Activated T-cell treated with anti-CD3 and anti-CD28 coated beads, Interleukin-2, amount 50 U/mL, for 72 hours (primary cell): ENCODE measurements around the gene ARL4D. TPM values are rescaled to one million over a fixed set of nuclear protein-coding genes. Genes with fewer than 3 reads are reported as not detected.
"Not testable (repeated sequence)": the region's sequence is repeated elsewhere in the genome, so short reads cannot be mapped to it uniquely, and the experiment has no call there.

ENCODE experiments used
- ATAC-seq, 2 donors: fragments of 150-1000 bp; cut with Tn5 transposase; replicated peaks in 1 of 2; 2 replicates each; pipeline ENCODE4 v1.10.0; 2021; ENCODE audit warnings: moderate library complexity in 2 of 2, mild to moderate bottlenecking in 1 of 2
- DNase-seq, 2 donors: peaks; one replicate each; pipeline ENCODE4 v3.0.0; 2021 to 2022; ENCODE audit warnings: mixed read lengths in 1 of 2
- H3K27ac Mint-ChIP-seq: one replicate; pipeline ENCODE4 v1.8.0; 2022; ENCODE audit warnings: mild to moderate bottlenecking, moderate library complexity, mixed read lengths
- H3K27me3 Mint-ChIP-seq: one replicate; pipeline ENCODE4 v1.8.0; 2022; ENCODE audit warnings: low read depth, mixed read lengths
- H3K36me3 Mint-ChIP-seq, 2 donors: one replicate each; pipeline ENCODE4 v1.8.0; 2022; ENCODE audit warnings: mixed read lengths in 2 of 2, mild to moderate bottlenecking in 1 of 2; ENCODE audit not compliant: insufficient read depth in 2 of 2
- H3K4me1 Mint-ChIP-seq: one replicate; pipeline ENCODE4 v1.8.0; 2022; ENCODE audit warnings: low read depth, mixed read lengths
- H3K4me3 Mint-ChIP-seq, 2 donors: one replicate each; pipeline ENCODE4 v1.8.0; 2022; ENCODE audit warnings: mild to moderate bottlenecking in 2 of 2, mixed read lengths in 2 of 2, moderate library complexity in 2 of 2
- H3K9me3 Mint-ChIP-seq, 2 donors: one replicate each; pipeline ENCODE4 v1.8.0; 2022; ENCODE audit warnings: mixed read lengths in 2 of 2
- total RNA-seq, 2 donors: library from RNA; stranded (reverse); gene quantifications; one replicate each; pipeline ENCODE4 v1.2.3, GENCODE V29; 2022

The ARL4D gene
- total RNA-seq, 2 donors from 2014 or later: 3.2 to 3.6 TPM

- H3K9me3 Mint-ChIP-seq: no peaks in the 10 kb centered on the region
- H3K27ac Mint-ChIP-seq: no peak overlapping the region
- ATAC-seq (no peak), DNase-seq (no peak)
- H3K4me3 Mint-ChIP-seq: no peak overlapping the region
- peaks cover 13% of the 10 kb centered on the region for H3K27me3 Mint-ChIP-seq
- no peaks in the 10 kb centered on the region for H3K36me3 Mint-ChIP-seq
- H3K4me1 Mint-ChIP-seq: no peaks in the 10 kb centered on the region
Measured at GRCh38 chr17:43410557-43411368, 12.0 kb downstream of the ARL4D start.

GRCh38 chr17:43411369-43411677, 12.5 kb downstream of the ARL4D start:
- Mint-ChIP-seq H3K36me3 (no peaks in the 10 kb centered on the region), H3K9me3 (no peaks in the 10 kb centered on the region), H3K4me1 (no peaks in the 10 kb centered on the region), H3K27ac (no peak overlapping the region), H3K27me3 (peaks cover 17% of the 10 kb centered on the region), H3K4me3 (no peak overlapping the region)
- no peak for DNase-seq
- no peak for ATAC-seq

GRCh38 chr17:43411749-43412148, 13.0 kb downstream of the ARL4D start:
- Mint-ChIP-seq H3K4me3 (no peak overlapping the region), H3K4me1 (no peaks in the 10 kb centered on the region), H3K27ac (no peak overlapping the region), H3K9me3 (no peaks in the 10 kb centered on the region), H3K36me3 (no peaks in the 10 kb centered on the region), H3K27me3 (peaks cover 21% of the 10 kb centered on the region)
- DNase-seq (no peak), ATAC-seq (no peak)

GRCh38 chr17:43412166-43412565, 13.4 kb downstream of the ARL4D start:
- Mint-ChIP-seq H3K4me1 (no peaks in the 10 kb centered on the region), H3K4me3 (no peak overlapping the region), H3K27ac (no peak overlapping the region), H3K9me3 (no peaks in the 10 kb centered on the region), H3K27me3 (peaks cover 25% of the 10 kb centered on the region), H3K36me3 (no peaks in the 10 kb centered on the region)
- DNase-seq (no peak), ATAC-seq (no peak)

- DNase-seq (no peak), ATAC-seq (no peak)
- H3K27me3 Mint-ChIP-seq: peaks cover 39% of the 10 kb centered on the region
- no peaks in the 10 kb centered on the region for H3K4me1 Mint-ChIP-seq
- no peaks in the 10 kb centered on the region for H3K36me3 Mint-ChIP-seq
- no peak overlapping the region for H3K27ac Mint-ChIP-seq
- no peak overlapping the region for H3K4me3 Mint-ChIP-seq
- no peaks in the 10 kb centered on the region for H3K9me3 Mint-ChIP-seq
Measured at GRCh38 chr17:43416998-43417890, 18.5 kb downstream of the ARL4D start.

GRCh38 chr17:43418441-43419374, 19.9 kb downstream of the ARL4D start:
- Mint-ChIP-seq H3K4me1 (no peaks in the 10 kb centered on the region), H3K9me3 (no peaks in the 10 kb centered on the region), H3K27ac (no peak overlapping the region), H3K4me3 (no peak overlapping the region), H3K27me3 (peaks cover 39% of the 10 kb centered on the region), H3K36me3 (no peaks in the 10 kb centered on the region)
- DNase-seq: peak in 1 of 2 donors; percentile 12
- peak; percentile 38 to 54 for ATAC-seq

- H3K4me3 Mint-ChIP-seq, H3K27ac Mint-ChIP-seq, H3K4me1 Mint-ChIP-seq, ATAC-seq, H3K9me3 Mint-ChIP-seq, H3K36me3 Mint-ChIP-seq, DNase-seq: not testable (repeated sequence)
- peaks cover 36% of the 10 kb centered on the region for H3K27me3 Mint-ChIP-seq
Measured at GRCh38 chr17:43419375-43419882, 20.6 kb downstream of the ARL4D start.

GRCh38 chr17:43423777-43424455, 25.1 kb downstream of the ARL4D start:
- no peaks in the 10 kb centered on the region for H3K9me3 Mint-ChIP-seq
- H3K27ac Mint-ChIP-seq: no peak overlapping the region
- no peaks in the 10 kb centered on the region for H3K36me3 Mint-ChIP-seq
- H3K27me3 Mint-ChIP-seq: peaks cover 3% of the 10 kb centered on the region
- H3K4me3 Mint-ChIP-seq: no peak overlapping the region
- H3K4me1 Mint-ChIP-seq: no peaks in the 10 kb centered on the region
- DNase-seq (no peak), ATAC-seq (no peak)

GRCh38 chr17:43427362-43428043, 28.7 kb downstream of the ARL4D start:
- no peaks in the 10 kb centered on the region for H3K4me1 Mint-ChIP-seq
- H3K36me3 Mint-ChIP-seq: no peaks in the 10 kb centered on the region
- DNase-seq: no peak
- ATAC-seq: no peak
- peaks cover 26% of the 10 kb centered on the region for H3K27me3 Mint-ChIP-seq
- H3K4me3 Mint-ChIP-seq: no peak overlapping the region
- H3K9me3 Mint-ChIP-seq: no peaks in the 10 kb centered on the region
- no peak overlapping the region for H3K27ac Mint-ChIP-seq

GRCh38 chr17:43428524-43428923, 29.7 kb downstream of the ARL4D start:
- ATAC-seq (no peak), DNase-seq (no peak)
- Mint-ChIP-seq H3K9me3 (no peaks in the 10 kb centered on the region), H3K27me3 (peaks cover 28% of the 10 kb centered on the region), H3K4me1 (no peaks in the 10 kb centered on the region), H3K27ac (no peak overlapping the region), H3K4me3 (no peak overlapping the region), H3K36me3 (no peaks in the 10 kb centered on the region)

- Mint-ChIP-seq H3K27ac (no peak overlapping the region), H3K9me3 (no peaks in the 10 kb centered on the region), H3K4me3 (no peak overlapping the region), H3K36me3 (no peaks in the 10 kb centered on the region), H3K27me3 (peaks cover 32% of the 10 kb centered on the region), H3K4me1 (no peaks in the 10 kb centered on the region)
- no peak for ATAC-seq
- DNase-seq: no peak
Measured at GRCh38 chr17:43430936-43431713, 32.3 kb downstream of the ARL4D start.
